K562 (cell line): ENCODE data around the gene LLPH.

Experiments used
- CHD2 ChIP-seq: IDR thresholded peaks from 2 replicates; pipeline ENCODE4 v1.6.1; 2011; ENCODE audit warnings: low read depth, low read length
- SP1 ChIP-seq: sonication (generic); formaldehyde crosslinking; IDR thresholded peaks from 2 replicates; pipeline ENCODE4 v1.8.1; 2022; ENCODE audit warnings: mild to moderate bottlenecking, missing genetic modification reagents
- TF ChIP-seq, protein P1 (sequence below), 3 experiments: IDR thresholded peaks in 2 of 3; conservative IDR thresholded peaks in 1 of 3; 2 replicates each; pipeline ENCODE4 v1.5.1; 2011 to 2012; ENCODE audit warnings: low read length in 3 of 3, mild to moderate bottlenecking in 3 of 3, control low read depth in 2 of 3, improper control_type of control experiment in 1 of 3, inconsistent platforms in 1 of 3, low read depth in 1 of 3, mixed read lengths in 1 of 3, moderate library complexity in 1 of 3; ENCODE audit not compliant: insufficient read depth in 2 of 3

DNA sequence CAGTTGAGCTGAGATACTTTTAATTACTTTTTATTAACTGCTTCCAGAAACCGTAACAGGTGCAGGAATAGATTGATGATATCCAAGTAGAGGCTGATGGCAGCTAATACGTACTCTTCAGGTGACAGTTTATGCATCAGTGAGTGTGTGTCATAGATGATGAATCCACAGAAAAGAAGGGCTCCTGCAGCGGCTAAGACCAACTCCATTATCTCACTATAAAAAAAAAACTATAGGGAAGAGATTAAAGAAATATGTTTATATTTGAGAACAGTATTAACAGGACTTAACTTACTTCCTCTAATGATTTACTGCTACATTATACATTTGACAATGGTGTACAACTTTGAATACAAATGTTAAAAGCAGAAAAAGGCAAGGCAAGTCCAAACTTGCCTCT is 7.4 kb upstream of the LLPH start:
- TF ChIP-seq CHD2: no peak
- no peak for TF ChIP-seq SP1 (CRISPR knock-in tag)
- TF ChIP-seq, protein P1, sequence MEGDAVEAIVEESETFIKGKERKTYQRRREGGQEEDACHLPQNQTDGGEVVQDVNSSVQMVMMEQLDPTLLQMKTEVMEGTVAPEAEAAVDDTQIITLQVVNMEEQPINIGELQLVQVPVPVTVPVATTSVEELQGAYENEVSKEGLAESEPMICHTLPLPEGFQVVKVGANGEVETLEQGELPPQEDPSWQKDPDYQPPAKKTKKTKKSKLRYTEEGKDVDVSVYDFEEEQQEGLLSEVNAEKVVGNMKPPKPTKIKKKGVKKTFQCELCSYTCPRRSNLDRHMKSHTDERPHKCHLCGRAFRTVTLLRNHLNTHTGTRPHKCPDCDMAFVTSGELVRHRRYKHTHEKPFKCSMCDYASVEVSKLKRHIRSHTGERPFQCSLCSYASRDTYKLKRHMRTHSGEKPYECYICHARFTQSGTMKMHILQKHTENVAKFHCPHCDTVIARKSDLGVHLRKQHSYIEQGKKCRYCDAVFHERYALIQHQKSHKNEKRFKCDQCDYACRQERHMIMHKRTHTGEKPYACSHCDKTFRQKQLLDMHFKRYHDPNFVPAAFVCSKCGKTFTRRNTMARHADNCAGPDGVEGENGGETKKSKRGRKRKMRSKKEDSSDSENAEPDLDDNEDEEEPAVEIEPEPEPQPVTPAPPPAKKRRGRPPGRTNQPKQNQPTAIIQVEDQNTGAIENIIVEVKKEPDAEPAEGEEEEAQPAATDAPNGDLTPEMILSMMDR (IDR thresholded peaks at IDR 0.05 in 2 of 3, conservative IDR thresholded peaks at IDR 0.05 in 1 of 3; ENCODE audit: insufficient read depth in 2 of 3, low read depth in 1 of 3, low read length in 3 of 3): no peak
